Hematopoietic multipotent progenitor cell treated with erythropoietin and hydrocortisone succinate and interleukin-3 and kit ligand, for 15 days (in vitro differentiated cells): ENCODE measurements around the gene GNG11.
A peak's percentile ranks its signal among the peaks of the same experiment; 100 is the strongest.
"Not testable (repeated sequence)": the region's sequence is repeated elsewhere in the genome, so short reads cannot be mapped to it uniquely, and the experiment has no call there.

Experiments
- DNase-seq: peaks from one replicate; pipeline ENCODE4 v3.0.0-alpha.2; 2015; ENCODE audit warnings: low spot score

The GNG11 gene

GRCh38 chr7:93921607-93922566, at the start of gene GNG11:
Gene GNG11 (plus strand): TSS chr7:93921735. CDS start chr7:93922138, 403 bp downstream.
- no peak for DNase-seq

GRCh38 chr7:93873998-93874574, 47.4 kb upstream of the GNG11 start:
- no peak for DNase-seq

DNA sequence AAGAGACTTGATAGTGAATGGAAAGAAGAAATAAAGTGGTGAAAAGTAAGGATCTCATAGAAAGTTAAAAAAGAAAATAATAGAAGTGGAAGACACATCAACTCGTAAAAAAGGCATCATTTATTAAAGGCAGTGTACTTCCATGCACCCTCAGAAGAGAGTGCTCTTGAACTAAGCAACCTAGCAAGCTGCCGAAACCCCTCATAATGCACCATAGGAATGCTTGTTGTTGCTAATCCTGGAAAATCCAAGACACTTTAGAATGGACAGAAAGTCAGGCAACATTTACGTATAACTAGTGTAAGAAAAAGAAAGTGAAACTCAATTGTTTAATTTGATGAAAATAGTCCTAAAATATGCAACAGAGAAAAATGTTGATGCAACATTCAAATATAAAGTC, 43.8 kb upstream of the GNG11 start:
- DNase-seq: no peak

- DNase-seq: no peak
Observed at GRCh38 chr7:93879356-93879755, 42.2 kb upstream of the GNG11 start.

DNA sequence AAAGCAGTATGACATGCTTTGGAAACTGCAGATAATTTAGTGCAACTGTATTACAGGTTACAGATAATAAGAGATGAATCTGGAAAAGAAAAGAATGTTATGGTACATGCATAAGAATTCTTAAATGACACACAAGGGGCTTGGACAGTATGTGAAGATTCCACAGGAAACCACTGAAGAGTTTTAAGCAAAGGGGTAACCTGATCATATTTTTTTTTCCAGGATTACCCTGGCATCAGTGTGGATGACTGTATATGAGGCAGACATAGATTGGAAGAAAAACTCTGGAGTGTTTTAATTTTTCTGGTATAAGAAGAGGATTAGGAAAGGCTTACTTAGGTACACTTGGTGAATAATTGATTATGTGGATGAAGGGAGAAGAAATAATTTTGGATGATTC, 39.1 kb upstream of the GNG11 start:
- DNase-seq: no peak

DNA sequence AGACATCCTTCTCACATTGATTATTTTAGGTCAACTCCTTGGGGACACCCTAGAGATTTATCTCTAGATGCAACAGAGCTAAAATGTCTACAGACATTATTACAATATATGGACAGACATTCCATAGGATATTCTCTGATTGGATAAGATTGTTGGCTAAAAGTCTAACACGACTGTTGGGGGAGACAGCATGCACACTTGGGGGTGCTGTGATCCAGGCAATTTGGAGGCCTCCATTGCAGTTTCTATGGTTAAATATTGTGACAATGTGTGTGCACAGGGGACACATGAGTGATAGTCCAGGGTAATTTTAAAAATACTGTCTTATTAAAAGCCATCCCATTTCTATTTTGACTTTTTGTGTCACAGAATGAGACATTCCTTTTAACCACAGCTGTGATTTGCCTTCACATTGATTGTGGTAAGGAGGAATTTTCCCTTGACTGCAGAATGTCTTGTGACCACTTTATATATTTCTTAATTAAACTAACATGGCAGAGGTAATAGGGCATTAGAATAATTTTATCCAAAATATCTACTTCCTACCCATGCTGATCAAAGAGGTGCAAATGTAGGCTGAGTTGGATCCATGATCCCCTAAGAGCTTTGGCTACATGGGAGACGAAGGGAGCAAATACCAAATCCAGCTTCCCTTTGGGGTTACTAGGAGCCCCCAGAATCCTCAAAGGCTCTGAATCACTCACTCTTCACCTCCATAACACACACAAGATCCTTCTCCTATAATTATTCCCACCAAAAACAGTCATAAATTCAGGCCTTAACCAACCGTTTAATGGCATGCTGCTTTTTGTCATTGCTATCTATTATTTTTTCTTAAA, 38.2 kb upstream of the GNG11 start:
- no peak for DNase-seq

DNA sequence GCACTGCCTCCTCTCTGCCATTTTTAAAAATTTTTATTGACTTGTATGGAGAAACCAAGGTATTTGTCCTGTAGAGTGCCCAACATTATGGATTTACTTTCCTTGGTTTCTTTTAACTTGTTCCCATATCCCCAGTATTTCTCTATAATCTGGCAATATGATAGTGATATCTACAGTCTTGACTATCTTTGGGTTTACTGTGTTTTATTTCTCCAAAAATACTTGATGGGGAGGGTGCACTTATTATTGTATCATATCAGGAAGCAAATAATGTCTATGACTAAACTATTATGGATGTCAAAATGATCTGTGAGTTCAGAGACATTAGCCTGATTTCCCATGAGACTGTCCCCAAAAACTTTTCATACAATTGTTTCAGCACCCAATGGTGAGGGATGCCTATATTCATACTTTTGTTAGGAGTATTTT, 37.6 kb upstream of the GNG11 start:
- no peak for DNase-seq

GRCh38 chr7:93884541-93884940, 37.0 kb upstream of the GNG11 start:
- DNase-seq: no peak

- no peak for DNase-seq
Observed at GRCh38 chr7:93889261-93889660, 32.3 kb upstream of the GNG11 start.

- DNase-seq: no peak
Observed at GRCh38 chr7:93890041-93890463, 31.5 kb upstream of the GNG11 start.

- DNase-seq: no peak
Observed at GRCh38 chr7:93890464-93891068, 31.0 kb upstream of the GNG11 start, which contains the start of gene TFPI2. Gene TFPI2 (minus strand): TSS chr7:93890753. CDS start chr7:93890678, 75 bp downstream.

DNA sequence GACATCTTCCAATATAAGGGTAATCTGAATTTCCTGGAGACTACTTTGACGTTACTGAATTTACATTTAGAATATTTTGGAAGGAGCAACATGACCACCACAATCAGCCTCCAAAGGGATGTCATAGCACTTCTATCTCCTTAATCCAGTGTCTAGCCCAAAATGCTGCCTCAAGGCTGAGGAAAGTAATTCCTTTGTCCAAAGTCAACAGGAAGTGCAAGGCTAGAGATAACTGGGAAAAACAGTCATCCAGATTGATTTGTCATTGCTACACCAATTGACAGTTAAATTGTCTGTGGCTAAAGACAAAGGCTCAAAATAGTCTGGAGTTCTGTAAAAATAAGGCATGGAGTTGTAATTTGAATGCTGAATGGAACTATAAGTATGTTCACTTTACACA, 27.1 kb upstream of the GNG11 start:
- DNase-seq: no peak

GRCh38 chr7:93894966-93895640, 26.4 kb upstream of the GNG11 start:
- DNase-seq: peak; percentile 70

GRCh38 chr7:93895859-93896600, 25.5 kb upstream of the GNG11 start:
- DNase-seq: no peak

GRCh38 chr7:93897680-93898079, 23.9 kb upstream of the GNG11 start:
- no peak for DNase-seq

DNA sequence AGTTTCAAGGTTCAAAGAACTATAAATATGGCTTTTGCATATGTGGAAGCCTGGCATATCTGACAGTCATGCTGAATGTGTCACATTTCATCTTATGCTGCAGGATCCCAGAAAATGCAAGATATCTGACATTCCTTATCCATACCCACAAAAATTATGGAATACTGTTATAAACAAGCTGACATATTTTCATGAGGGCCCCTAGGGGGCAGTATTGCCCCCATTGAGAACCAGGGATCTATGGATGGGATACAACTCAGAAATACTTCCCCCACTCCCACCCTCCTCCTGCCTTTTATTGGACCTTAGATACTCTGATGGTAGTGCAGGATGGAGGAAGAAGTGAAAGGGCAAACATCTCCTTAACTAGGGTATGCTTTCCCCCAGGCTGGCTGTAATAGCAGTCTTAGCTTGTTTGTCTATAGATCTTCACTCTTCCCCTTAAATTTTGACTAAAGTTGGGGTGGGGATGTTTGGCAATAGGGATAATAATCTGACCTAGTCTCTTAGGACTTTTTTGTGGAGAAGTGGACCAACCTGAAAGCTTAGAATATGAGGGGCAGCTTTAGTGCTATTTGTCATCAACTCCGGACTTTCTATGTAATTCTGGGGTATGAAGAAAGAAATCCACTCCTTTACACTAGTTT, 18.6 kb upstream of the GNG11 start:
- peak; percentile 44 for DNase-seq

- no peak for DNase-seq
Observed at GRCh38 chr7:93906267-93906666, 15.3 kb upstream of the GNG11 start, which contains the start of gene GNGT1. Gene GNGT1 (plus strand): TSS chr7:93906567. CDS start chr7:93906747, 180 bp downstream.

- no peak for DNase-seq
Observed at GRCh38 chr7:93910076-93910994, 11.2 kb upstream of the GNG11 start.

GRCh38 chr7:93911242-93911641, 10.3 kb upstream of the GNG11 start:
- DNase-seq: not testable (repeated sequence)
